ENCODE measurements around the gene SIN3B. TPM values are rescaled to one million over a fixed set of nuclear protein-coding genes. Genes with fewer than 3 reads are reported as not detected.

Gene SIN3B
- total RNA-seq, 4 donors from 2014 or later, result 25.3 to 53.9 (median 36.1) TPM

DNA sequence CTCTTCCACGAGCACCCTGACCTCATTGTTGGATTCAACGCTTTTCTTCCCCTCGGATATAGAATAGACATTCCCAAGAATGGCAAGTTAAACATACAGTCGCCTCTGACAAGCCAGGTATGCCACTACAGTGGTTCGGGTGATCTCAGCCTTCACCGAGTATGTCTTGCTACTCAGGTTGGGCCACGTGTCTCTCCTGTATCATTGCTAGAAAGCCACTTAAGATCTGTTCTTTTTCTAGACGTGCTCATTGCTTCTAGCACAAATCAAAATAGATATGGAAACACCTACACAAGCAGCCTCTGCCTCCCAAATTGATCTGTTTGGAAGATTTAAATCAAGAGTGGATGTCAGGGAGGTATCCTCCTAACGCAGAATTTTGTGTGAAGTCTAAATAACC lies 2.3 kb downstream of the SIN3B start:
- TF ChIP-seq POLR2A (IDR thresholded peaks at IDR 0.05; ENCODE audit: low read depth), result no peak
- TF ChIP-seq, protein P1, sequence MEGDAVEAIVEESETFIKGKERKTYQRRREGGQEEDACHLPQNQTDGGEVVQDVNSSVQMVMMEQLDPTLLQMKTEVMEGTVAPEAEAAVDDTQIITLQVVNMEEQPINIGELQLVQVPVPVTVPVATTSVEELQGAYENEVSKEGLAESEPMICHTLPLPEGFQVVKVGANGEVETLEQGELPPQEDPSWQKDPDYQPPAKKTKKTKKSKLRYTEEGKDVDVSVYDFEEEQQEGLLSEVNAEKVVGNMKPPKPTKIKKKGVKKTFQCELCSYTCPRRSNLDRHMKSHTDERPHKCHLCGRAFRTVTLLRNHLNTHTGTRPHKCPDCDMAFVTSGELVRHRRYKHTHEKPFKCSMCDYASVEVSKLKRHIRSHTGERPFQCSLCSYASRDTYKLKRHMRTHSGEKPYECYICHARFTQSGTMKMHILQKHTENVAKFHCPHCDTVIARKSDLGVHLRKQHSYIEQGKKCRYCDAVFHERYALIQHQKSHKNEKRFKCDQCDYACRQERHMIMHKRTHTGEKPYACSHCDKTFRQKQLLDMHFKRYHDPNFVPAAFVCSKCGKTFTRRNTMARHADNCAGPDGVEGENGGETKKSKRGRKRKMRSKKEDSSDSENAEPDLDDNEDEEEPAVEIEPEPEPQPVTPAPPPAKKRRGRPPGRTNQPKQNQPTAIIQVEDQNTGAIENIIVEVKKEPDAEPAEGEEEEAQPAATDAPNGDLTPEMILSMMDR (IDR thresholded peaks at IDR 0.05), result no peak
- no peak for TF ChIP-seq EP300 (IDR thresholded peaks at IDR 0.05)
- TF ChIP-seq POLR2AphosphoS5 (IDR thresholded peaks at IDR 0.05), result no peak
- Histone ChIP-seq H3K4me1 (peaks cover 23 to 40% (median 26%) of the 10 kb centered on the region in 4 donors), H3K4me3 (no peak overlapping the region), H3K27ac (replicated peaks in 1 of 4) (no peak overlapping the region), H3K27me3 (no peaks in the 10 kb centered on the region), H3K36me3 (peaks cover 37 to 56% (median 56%) of the 10 kb centered on the region in 4 donors), H3K9me3 (no peaks in the 10 kb centered on the region)
- intact Hi-C loops (cut with DNase I), result loop anchor here (5.0 kb wide), 1 partner anchor 59 kb away; no protein-coding TSS in a partner anchor
- 95% methylated on average over 9 of the region's 9 CpGs for WGBS
- no peak for DNase-seq (ENCODE audit: extremely low spot score)

DNA sequence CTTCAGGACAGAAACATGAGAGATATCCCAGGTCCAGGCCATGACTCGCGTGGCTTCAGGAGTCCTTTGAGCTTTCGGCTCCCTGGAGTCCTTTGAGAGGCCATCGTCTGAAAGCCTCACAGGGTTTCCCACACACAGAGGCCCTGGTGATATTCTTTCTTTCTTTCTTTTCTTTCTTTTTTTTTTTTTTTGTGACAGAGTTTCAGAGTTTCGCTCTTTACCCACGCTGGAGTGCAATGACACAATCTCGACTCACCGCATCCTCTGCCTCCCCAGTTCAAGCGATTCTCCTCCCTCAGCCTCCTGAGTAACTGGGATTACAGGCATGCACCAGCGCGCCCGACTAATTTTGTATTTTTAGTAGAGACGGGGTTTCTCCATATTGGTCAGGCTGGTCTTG lies 5.5 kb downstream of the SIN3B start:
- H3K36me3 ChIP-seq, result peaks cover 46 to 87% (median 85%) of the 10 kb centered on the region in 4 donors
- peaks cover 19 to 37% (median 26%) of the 10 kb centered on the region in 4 donors for H3K4me1 ChIP-seq
- 92% methylated on average over 13 of the region's 13 CpGs for WGBS
- no peak for DNase-seq (ENCODE audit: extremely low spot score)
- no peaks in the 10 kb centered on the region for H3K27me3 ChIP-seq
- H3K27ac ChIP-seq (replicated peaks in 1 of 4), result no peak overlapping the region
- intact Hi-C loops (cut with DNase I), result loop anchor here (5.0 kb wide), 1 partner anchor 62 kb away; no protein-coding TSS in a partner anchor
- TF ChIP-seq, protein P1 (IDR thresholded peaks at IDR 0.05), result no peak
- TF ChIP-seq POLR2A (IDR thresholded peaks at IDR 0.05; ENCODE audit: low read depth) (no peak), POLR2AphosphoS5 (IDR thresholded peaks at IDR 0.05) (no peak), EP300 (IDR thresholded peaks at IDR 0.05) (no peak)
- no peak overlapping the region for H3K4me3 ChIP-seq
- no peaks in the 10 kb centered on the region for H3K9me3 ChIP-seq

DNA sequence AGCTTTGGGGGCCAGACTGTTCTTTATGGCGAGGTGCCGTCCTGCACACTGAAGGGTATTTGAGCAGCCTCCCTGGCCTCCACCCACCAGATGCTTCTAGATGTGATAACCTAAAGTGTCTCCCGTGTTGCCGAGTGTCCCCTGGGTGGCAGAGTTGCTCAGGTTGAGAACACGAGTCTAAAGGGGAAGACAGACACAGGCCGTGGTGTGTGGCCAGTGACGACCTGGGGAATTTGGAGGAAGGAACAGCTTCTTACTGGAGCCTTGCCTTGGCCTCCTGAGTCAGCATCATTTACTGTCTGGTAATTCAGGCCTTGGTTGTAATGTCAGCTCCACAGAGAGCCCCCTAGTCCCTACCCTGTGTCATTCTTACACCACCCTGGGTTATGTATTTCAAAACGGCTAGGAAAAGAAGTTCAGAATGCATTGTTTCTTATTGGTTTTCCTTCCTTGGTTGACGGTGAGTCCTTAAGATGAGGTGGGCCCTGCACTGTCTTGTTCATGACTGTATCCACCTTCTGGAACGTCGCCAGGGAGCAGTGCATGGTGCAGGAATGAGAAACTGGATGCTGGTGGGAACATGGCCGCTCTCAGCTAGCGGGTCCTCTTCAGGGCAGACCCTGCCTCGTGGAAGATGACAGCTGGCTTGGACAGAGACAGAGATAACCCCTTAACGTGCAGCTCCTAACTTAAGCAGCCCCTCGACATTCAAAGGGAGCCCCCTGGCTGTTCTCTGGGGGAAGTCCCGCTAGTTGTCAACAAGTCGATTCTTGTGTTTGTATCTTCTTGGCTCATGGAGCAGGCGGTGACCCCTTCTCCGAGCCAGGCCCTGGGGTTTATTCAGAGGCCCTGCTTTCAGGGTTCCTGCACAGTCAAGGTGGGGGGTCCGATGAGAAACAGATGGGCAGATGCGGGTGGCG lies 7.2 kb downstream of the SIN3B start:
- WGBS, result 66% methylated on average over 20 of the region's 23 CpGs

DNA sequence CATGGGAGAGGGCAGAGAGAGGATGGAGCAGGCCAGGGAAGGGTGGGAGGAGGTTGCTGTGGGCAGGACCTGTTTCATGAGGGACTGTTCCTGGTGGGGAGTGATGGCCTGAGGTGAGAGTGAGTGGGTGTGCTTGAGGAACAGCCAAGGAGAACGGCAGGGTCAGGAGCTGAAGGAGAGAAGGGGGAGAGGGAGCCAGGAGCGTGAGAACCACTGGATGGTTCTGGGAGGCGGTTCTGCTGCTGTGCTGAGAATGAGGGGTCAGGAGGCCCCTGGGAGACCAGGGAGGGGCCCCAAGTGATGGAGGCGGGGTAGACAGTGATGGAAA lies 7.8 kb downstream of the SIN3B start:
- DNase-seq (ENCODE audit: extremely low spot score), result no peak
- H3K36me3 ChIP-seq, result peaks cover 58 to 99% (median 96%) of the 10 kb centered on the region in 4 donors
- H3K4me3 ChIP-seq, result no peak overlapping the region
- no peaks in the 10 kb centered on the region for H3K9me3 ChIP-seq
- H3K4me1 ChIP-seq, result peaks cover 8 to 19% (median 13%) of the 10 kb centered on the region in 4 donors
- WGBS, result 86% methylated on average over 4 of the region's 4 CpGs
- no peak overlapping the region for H3K27ac ChIP-seq (replicated peaks in 1 of 4)
- H3K27me3 ChIP-seq, result no peaks in the 10 kb centered on the region
- no peak for TF ChIP-seq EP300 (IDR thresholded peaks at IDR 0.05)
- TF ChIP-seq, protein P1 (IDR thresholded peaks at IDR 0.05), result no peak
- no peak for TF ChIP-seq POLR2AphosphoS5 (IDR thresholded peaks at IDR 0.05)
- TF ChIP-seq POLR2A (IDR thresholded peaks at IDR 0.05; ENCODE audit: low read depth), result no peak
- intact Hi-C loops (cut with DNase I), result no loop called here

More for the DNA sequence above, 7.2 kb downstream of the SIN3B start:
- intact Hi-C loops (cut with DNase I), result no loop called here
- Histone ChIP-seq H3K9me3 (no peaks in the 10 kb centered on the region), H3K27me3 (no peaks in the 10 kb centered on the region), H3K36me3 (peaks cover 57 to 99% (median 96%) of the 10 kb centered on the region in 4 donors), H3K27ac (replicated peaks in 1 of 4) (no peak overlapping the region), H3K4me1 (peaks cover 8 to 20% (median 13%) of the 10 kb centered on the region in 4 donors), H3K4me3 (no peak overlapping the region)
- TF ChIP-seq, protein P1 (IDR thresholded peaks at IDR 0.05), result peak in 2 of 3 experiments; percentile 16 to 19
- TF ChIP-seq POLR2AphosphoS5 (IDR thresholded peaks at IDR 0.05), result no peak
- no peak for DNase-seq (ENCODE audit: extremely low spot score)

All from esophagus muscularis mucosa (tissue), 4 donors.